A549 (cell line): ENCODE data around the gene APOBEC3H.

ENCODE experiments used
- JUNB ChIP-seq: fragments of >200 bp; sonication (Bioruptor Twin); formaldehyde crosslinking; IDR thresholded peaks from 2 replicates; pipeline ENCODE4 v1.6.1; 2016
- RAD21 ChIP-seq, 2 experiments: fragments of >200 bp in 1 of 2; sonication (Bioruptor Twin) in 1 of 2; formaldehyde crosslinking in 1 of 2; IDR thresholded peaks in 1 of 2; conservative IDR thresholded peaks in 1 of 2; 2 replicates in 1 of 2; 3 replicates in 1 of 2; pipeline ENCODE4 v1.6.1; 2012 to 2018; ENCODE audit warnings: inconsistent platforms in 1 of 2

GRCh38 chr22:39135092-39135896, 38.2 kb downstream of the APOBEC3H start:
- no peak for TF ChIP-seq JUNB
- peak; percentile 61 to 72 for TF ChIP-seq RAD21 (conservative IDR thresholded peaks at IDR 0.05 in 1 of 2, IDR thresholded peaks at IDR 0.05 in 1 of 2)
